A549 treated with AZD2906 at 1 μM for 4 hours (cell line): Measurements from ENCODE around the gene RELCH. TPM values are rescaled to one million over a fixed set of nuclear protein-coding genes. Genes with fewer than 3 reads are reported as not detected.

Experiments used
- total RNA-seq: library from RNA; stranded (reverse); fragments of 200-300 nt; extraction: Qiagen RNA extraction; gene quantifications from 5 replicates; pipeline ENCODE4 v1.2.3, GENCODE V29; 2022

Gene RELCH, protein sequence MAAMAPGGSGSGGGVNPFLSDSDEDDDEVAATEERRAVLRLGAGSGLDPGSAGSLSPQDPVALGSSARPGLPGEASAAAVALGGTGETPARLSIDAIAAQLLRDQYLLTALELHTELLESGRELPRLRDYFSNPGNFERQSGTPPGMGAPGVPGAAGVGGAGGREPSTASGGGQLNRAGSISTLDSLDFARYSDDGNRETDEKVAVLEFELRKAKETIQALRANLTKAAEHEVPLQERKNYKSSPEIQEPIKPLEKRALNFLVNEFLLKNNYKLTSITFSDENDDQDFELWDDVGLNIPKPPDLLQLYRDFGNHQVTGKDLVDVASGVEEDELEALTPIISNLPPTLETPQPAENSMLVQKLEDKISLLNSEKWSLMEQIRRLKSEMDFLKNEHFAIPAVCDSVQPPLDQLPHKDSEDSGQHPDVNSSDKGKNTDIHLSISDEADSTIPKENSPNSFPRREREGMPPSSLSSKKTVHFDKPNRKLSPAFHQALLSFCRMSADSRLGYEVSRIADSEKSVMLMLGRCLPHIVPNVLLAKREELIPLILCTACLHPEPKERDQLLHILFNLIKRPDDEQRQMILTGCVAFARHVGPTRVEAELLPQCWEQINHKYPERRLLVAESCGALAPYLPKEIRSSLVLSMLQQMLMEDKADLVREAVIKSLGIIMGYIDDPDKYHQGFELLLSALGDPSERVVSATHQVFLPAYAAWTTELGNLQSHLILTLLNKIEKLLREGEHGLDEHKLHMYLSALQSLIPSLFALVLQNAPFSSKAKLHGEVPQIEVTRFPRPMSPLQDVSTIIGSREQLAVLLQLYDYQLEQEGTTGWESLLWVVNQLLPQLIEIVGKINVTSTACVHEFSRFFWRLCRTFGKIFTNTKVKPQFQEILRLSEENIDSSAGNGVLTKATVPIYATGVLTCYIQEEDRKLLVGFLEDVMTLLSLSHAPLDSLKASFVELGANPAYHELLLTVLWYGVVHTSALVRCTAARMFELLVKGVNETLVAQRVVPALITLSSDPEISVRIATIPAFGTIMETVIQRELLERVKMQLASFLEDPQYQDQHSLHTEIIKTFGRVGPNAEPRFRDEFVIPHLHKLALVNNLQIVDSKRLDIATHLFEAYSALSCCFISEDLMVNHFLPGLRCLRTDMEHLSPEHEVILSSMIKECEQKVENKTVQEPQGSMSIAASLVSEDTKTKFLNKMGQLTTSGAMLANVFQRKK
- 10.7 to 14.9 TPM (median 13.0 TPM) in 5 replicates for total RNA-seq

DNA sequence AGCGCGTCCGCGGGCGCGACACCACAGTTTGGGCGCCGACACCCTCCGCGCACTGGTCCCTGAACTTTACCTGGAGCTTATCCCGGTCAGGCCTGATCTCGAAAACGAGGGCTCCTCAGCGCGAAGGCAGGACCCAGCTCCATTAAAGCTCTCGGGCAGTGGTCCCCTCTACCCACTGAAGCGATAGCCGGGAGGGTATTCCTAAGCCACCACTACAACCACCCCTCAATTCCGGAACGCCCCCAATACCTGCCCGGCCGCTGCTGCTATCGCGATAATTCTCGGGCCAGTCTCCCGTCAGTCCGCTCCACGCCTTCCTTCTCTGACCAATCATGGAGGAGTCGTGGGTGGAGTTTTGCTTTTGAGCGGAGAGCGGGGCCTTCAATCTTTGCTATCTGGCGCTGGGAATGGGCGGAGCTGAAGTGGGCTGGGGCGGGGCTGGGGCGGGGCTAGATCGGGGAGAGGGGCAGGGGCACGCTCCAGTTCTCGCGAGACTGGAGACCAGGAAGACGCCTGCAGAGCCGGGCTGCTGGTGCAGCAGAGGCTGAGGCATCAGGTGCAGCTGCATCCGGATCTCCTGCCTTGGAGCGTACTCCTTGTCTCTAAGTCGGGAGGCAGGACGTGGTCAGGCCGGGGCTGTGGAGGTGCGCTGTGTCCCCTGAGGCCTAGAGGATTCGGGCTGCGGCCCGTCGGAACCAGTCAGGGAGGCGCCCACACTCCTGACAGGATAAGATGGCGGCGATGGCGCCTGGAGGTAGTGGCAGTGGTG lies at the start of gene RELCH, which contains the start of gene PIGN:
RELCH (plus strand) TSS at position 482 of the 769 bp plus-strand sequence; CDS start at position 733, 251 bp downstream.
PIGN (minus strand) TSS at position 283 of the 769 bp plus-strand sequence. CDS start 25,703 bp downstream, outside the sequence.

DNA sequence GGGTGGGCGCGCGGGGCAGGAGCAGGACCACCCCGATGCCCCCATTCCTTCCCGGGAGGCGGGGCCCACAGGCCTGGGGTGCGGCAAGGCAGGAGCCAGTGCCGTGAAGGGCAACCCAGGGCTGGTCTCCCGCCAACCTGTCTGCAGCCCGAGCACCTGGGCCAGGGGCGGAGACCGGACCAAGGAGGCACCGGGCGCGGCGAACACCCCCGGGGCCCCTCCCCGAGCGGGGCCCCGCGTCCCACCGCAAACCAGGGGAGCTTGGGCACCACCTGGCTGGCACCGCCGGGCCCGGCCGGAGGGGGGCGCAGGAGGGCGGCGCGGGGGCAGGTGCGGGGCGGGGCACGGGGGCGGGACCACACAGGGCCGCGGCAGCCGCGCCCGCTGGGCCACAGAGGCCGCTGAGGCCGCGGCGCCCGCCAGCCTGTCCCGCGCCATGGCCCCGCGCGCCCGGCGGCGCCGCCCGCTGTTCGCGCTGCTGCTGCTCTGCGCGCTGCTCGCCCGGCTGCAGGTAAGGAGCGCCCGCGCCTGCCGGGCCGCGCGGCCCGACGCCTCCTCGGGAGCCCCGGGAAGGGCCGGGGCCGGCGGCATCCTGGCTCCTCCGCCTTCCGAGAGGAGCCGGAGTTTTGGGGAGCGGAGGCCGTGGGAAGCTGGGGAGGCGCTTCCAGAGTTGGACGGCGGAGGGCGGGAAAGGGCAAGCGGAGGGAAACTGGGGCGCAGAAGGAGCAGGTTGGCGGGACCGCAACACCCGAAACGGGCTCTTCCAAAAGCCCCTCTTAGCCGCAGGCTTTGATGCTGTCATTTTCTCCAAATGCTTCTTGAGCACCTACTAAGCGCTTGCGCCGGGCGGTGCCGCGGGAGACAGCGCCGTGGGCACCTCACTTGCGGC lies 138.1 kb downstream of the RELCH start, which contains the start of gene TNFRSF11A:
TNFRSF11A (plus strand) TSS at position 394 of the 889 bp plus-strand sequence; CDS start at position 437, 43 bp downstream.

Other genes with a start within 250 kb of the RELCH start
- 7.6 to 9.8 TPM (median 8.7 TPM) in 5 replicates for gene PIGN, start 199 bp upstream of the RELCH start, total RNA-seq
- 4.9 to 7.1 TPM (median 6.5 TPM) in 5 replicates for gene TNFRSF11A, start 138.1 kb downstream of the RELCH start, total RNA-seq